Gastroesophageal sphincter (tissue), 4 donors: ENCODE data around the gene VSX2. TPM values are rescaled to one million over a fixed set of nuclear protein-coding genes. Genes with fewer than 3 reads are reported as not detected.

Experiments
- ATAC-seq: fragments of 150-250 bp; one replicate; pipeline ENCODE4 v1.9.1; 2016; ENCODE audit warnings: mild to moderate bottlenecking, moderate library complexity
- H3K27ac ChIP-seq, 4 donors: fragments of 200-600 bp; sonication (generic) in 3 of 4; 1 replicate in 3 of 4; 2 replicates in 1 of 4; pipeline ENCODE4 v1.5.1; 2016 to 2019
- H3K27me3 ChIP-seq: fragments of 200-600 bp; sonication (generic); one replicate; pipeline ENCODE4 v1.5.1; 2019
- H3K36me3 ChIP-seq, 2 donors: fragments of 200-600 bp; sonication (generic); one replicate each; pipeline ENCODE4 v1.5.1; 2019; ENCODE audit warnings: control low read depth in 1 of 2
- H3K4me1 ChIP-seq, 3 donors: fragments of 200-600 bp; sonication (generic); 1 replicate in 2 of 3; 2 replicates in 1 of 3; pipeline ENCODE4 v1.5.1; 2016 to 2019; ENCODE audit warnings: control low read depth in 2 of 3
- H3K4me3 ChIP-seq, 2 donors: fragments of 200-600 bp; sonication (generic); one replicate each; pipeline ENCODE4 v1.5.1; 2019; ENCODE audit warnings: mild to moderate bottlenecking in 1 of 2, moderate library complexity in 1 of 2
- H3K9me3 ChIP-seq, 3 donors: fragments of 200-600 bp; sonication (generic); one replicate each; pipeline ENCODE4 v1.5.1; 2017 to 2019; ENCODE audit warnings: control low read depth in 2 of 3
- CTCF ChIP-seq, 4 experiments: fragments of 200-600 bp in 2 of 4; fragments of 450-650 bp in 2 of 4; sonication (generic) in 1 of 4; IDR thresholded peaks; one replicate each; pipeline ENCODE4 v1.5.1; 2017 to 2019; ENCODE audit warnings: antibody characterized with exemption in 4 of 4, mild to moderate bottlenecking in 2 of 4, moderate library complexity in 2 of 4
- EP300 ChIP-seq: sonication (generic); formaldehyde crosslinking; IDR thresholded peaks from one replicate; pipeline ENCODE4 v1.6.1; 2017; ENCODE audit warnings: antibody characterized with exemption, mild to moderate bottlenecking
- POLR2A ChIP-seq, 2 donors: fragments of 450-650 bp; IDR thresholded peaks; one replicate each; pipeline ENCODE4 v1.6.1; 2017; ENCODE audit warnings: antibody characterized with exemption in 2 of 2, mild to moderate bottlenecking in 2 of 2, moderate library complexity in 1 of 2
- POLR2AphosphoS5 ChIP-seq: sonication (generic); formaldehyde crosslinking; IDR thresholded peaks from one replicate; pipeline ENCODE4 v1.6.1; 2017; ENCODE audit warnings: antibody characterized with exemption
- WGBS, 2 donors: methylation state at CpG; one replicate each; pipeline ENCODE4 v1.1.5; 2018; ENCODE audit warnings: low coverage in 1 of 2; 5-methylcytosine and 5-hydroxymethylcytosine counted together
- total RNA-seq, 4 donors: library from RNA; depleted of rRNA; stranded (reverse); fragments of >200 nt; gene quantifications; one replicate each; pipeline ENCODE4 v1.1.0, GENCODE V29; 2016

VSX2 gene
- not detected for total RNA-seq

- H3K4me1 ChIP-seq: peaks cover 0 to 31% (median 28%) of the 10 kb centered on the region in 3 donors
- no peaks in the 10 kb centered on the region for H3K36me3 ChIP-seq
- peak within 1 kb of the TSS in 1 of 2 donors; percentile 42 for H3K4me3 ChIP-seq
- H3K27me3 ChIP-seq: peaks cover 78% of the 10 kb centered on the region
- TF ChIP-seq CTCF (IDR thresholded peaks at IDR 0.05): no peak
- TF ChIP-seq POLR2AphosphoS5: no peak
- TF ChIP-seq POLR2A (IDR thresholded peaks at IDR 0.05): no peak
- TF ChIP-seq EP300: no peak
- H3K9me3 ChIP-seq: no peaks in the 10 kb centered on the region
- 9 to 30% methylated on average over 2 to 5 of the region's 40 CpGs for WGBS, 2 donors
- no peak for ATAC-seq
- H3K27ac ChIP-seq: no peak within 1 kb of the TSS
These were observed at the start of gene VSX2 for GRCh38 chr14:74238974-74239847. VSX2 (plus strand) TSS chr14:74239449; CDS start chr14:74239562, 113 bp downstream.

- Histone ChIP-seq H3K4me1 (no peaks in the 10 kb centered on the region), H3K9me3 (no peaks in the 10 kb centered on the region), H3K4me3 (no peak overlapping the region), H3K36me3 (peaks cover 0 to 19% of the 10 kb centered on the region in 2 donors), H3K27ac (no peak overlapping the region), H3K27me3 (no peaks in the 10 kb centered on the region)
- 46% methylated on average over 2 of the region's 3 CpGs; no CpG with 5 or more reads in 1 of the 2 donors for WGBS, 2 donors
- TF ChIP-seq POLR2AphosphoS5: no peak
- no peak for TF ChIP-seq CTCF (IDR thresholded peaks at IDR 0.05)
- no peak for TF ChIP-seq POLR2A (IDR thresholded peaks at IDR 0.05)
- TF ChIP-seq EP300: no peak
- ATAC-seq: no peak
These were observed 48.2 kb upstream of the VSX2 start for GRCh38 chr14:74190927-74191575.

GRCh38 chr14:74194506-74195274 is 44.6 kb upstream of the VSX2 start:
- Histone ChIP-seq H3K4me3 (no peak overlapping the region), H3K27ac (no peak overlapping the region), H3K27me3 (no peaks in the 10 kb centered on the region), H3K9me3 (no peaks in the 10 kb centered on the region), H3K36me3 (peaks cover 0 to 32% of the 10 kb centered on the region in 2 donors), H3K4me1 (no peaks in the 10 kb centered on the region)
- 90 to 93% methylated on average over 3 to 5 of the region's 8 CpGs for WGBS, 2 donors
- TF ChIP-seq CTCF (IDR thresholded peaks at IDR 0.05) (no peak), POLR2A (IDR thresholded peaks at IDR 0.05) (no peak), POLR2AphosphoS5 (no peak)
- no peak for ATAC-seq

GRCh38 chr14:74195623-74196022 is 43.6 kb upstream of the VSX2 start:
- Histone ChIP-seq H3K4me1 (no peaks in the 10 kb centered on the region), H3K9me3 (no peaks in the 10 kb centered on the region), H3K36me3 (peaks cover 0 to 38% of the 10 kb centered on the region in 2 donors), H3K27me3 (no peaks in the 10 kb centered on the region), H3K27ac (no peak overlapping the region), H3K4me3 (no peak overlapping the region)
- TF ChIP-seq POLR2AphosphoS5: no peak
- TF ChIP-seq POLR2A (IDR thresholded peaks at IDR 0.05): no peak
- no peak for TF ChIP-seq EP300
- no peak for TF ChIP-seq CTCF (IDR thresholded peaks at IDR 0.05)
- WGBS, 2 donors: 84 to 85% methylated on average over 7 of the region's 7 CpGs
- ATAC-seq: no peak
